Upper lobe of left lung (tissue), 6 donors: Measurements from ENCODE around the gene SFMBT2. TPM values are rescaled to one million over a fixed set of nuclear protein-coding genes. Genes with fewer than 3 reads are reported as not detected.

Experiments used
- ATAC-seq, 2 donors: fragments of 200-7000 bp; cut with Tn5 transposase; one replicate each; pipeline ENCODE4 v1.9.1; 2022; ENCODE audit warnings: mild to moderate bottlenecking in 2 of 2, moderate library complexity in 2 of 2; ENCODE audit not compliant: low FRiP score in 2 of 2
- DNase-seq, 2 donors: peaks; one replicate each; pipeline ENCODE4 v3.0.0-alpha.2; 2019 to 2020
- H3K27ac ChIP-seq, 4 donors: fragments of 200-600 bp; sonication (generic); one replicate each; pipeline ENCODE4 v1.5.1; 2016 to 2019
- H3K27me3 ChIP-seq, 4 donors: fragments of 200-600 bp; sonication (generic); one replicate each; pipeline ENCODE4 v1.5.1; 2017 to 2019
- H3K36me3 ChIP-seq, 4 donors: fragments of 200-600 bp; sonication (generic); one replicate each; pipeline ENCODE4 v1.5.1; 2016 to 2019
- H3K4me1 ChIP-seq, 4 donors: fragments of 200-600 bp; sonication (generic); one replicate each; pipeline ENCODE4 v1.5.1; 2018 to 2019
- H3K4me3 ChIP-seq, 4 donors: fragments of 200-600 bp; sonication (generic); one replicate each; pipeline ENCODE4 v1.5.1; 2017 to 2019; ENCODE audit warnings: mild to moderate bottlenecking in 2 of 4, moderate library complexity in 1 of 4
- H3K9me3 ChIP-seq, 4 donors: fragments of 200-600 bp; sonication (generic); one replicate each; pipeline ENCODE4 v1.5.1; 2018 to 2019
- CTCF ChIP-seq, 6 experiments: fragments of 450-650 bp in 4 of 6; fragments of 200-600 bp in 2 of 6; sonication (generic) in 2 of 6; IDR thresholded peaks; one replicate each; pipeline ENCODE4 v1.5.1; 2016 to 2019; ENCODE audit warnings: antibody characterized with exemption in 6 of 6
- EP300 ChIP-seq, 4 donors: sonication (generic); formaldehyde crosslinking; IDR thresholded peaks; one replicate each; pipeline ENCODE4 v1.5.1; 2017; ENCODE audit warnings: antibody characterized with exemption in 4 of 4, control low read depth in 2 of 4
- POLR2A ChIP-seq, 4 donors: fragments of 450-650 bp; IDR thresholded peaks; one replicate each; pipeline ENCODE4 v1.5.1; 2016 to 2017; ENCODE audit warnings: antibody characterized with exemption in 4 of 4, mild to moderate bottlenecking in 2 of 4
- POLR2AphosphoS5 ChIP-seq, 2 donors: sonication (generic); formaldehyde crosslinking; IDR thresholded peaks; one replicate each; pipeline ENCODE4 v1.5.1; 2017; ENCODE audit warnings: antibody characterized with exemption in 2 of 2
- WGBS, 2 donors: methylation state at CpG; one replicate each; pipeline ENCODE4 v1.1.5; 2017 to 2018; 5-methylcytosine and 5-hydroxymethylcytosine counted together
- total RNA-seq, 6 donors: library from RNA; depleted of rRNA in 4 of 6; stranded (reverse); fragments of >200 nt in 4 of 6; gene quantifications; one replicate each; pipeline versions ENCODE4 v1.1.0 to v1.2.1, GENCODE V29; 2016 to 2021
- donor health status: DM: no; HTN: no; CAD: no; lungs with moderate emphysema.
- donor health status: DM: no; HTN: yes; CAD: no; lungs with severe emphysema.

Gene SFMBT2
- total RNA-seq, 6 donors from 2014 or later = 6.2 to 14.6 (median 10.2) TPM

- peaks cover 0 to 4% (median 2%) of the 10 kb centered on the region in 4 donors for H3K36me3 ChIP-seq
- H3K27ac ChIP-seq = no peak overlapping the region
- no peak for TF ChIP-seq POLR2AphosphoS5 (IDR thresholded peaks at IDR 0.05)
- no peak for TF ChIP-seq CTCF (IDR thresholded peaks at IDR 0.05)
- no peak for TF ChIP-seq EP300 (IDR thresholded peaks at IDR 0.05)
- no peak for TF ChIP-seq POLR2A (IDR thresholded peaks at IDR 0.05)
- H3K4me3 ChIP-seq = no peak overlapping the region
- ATAC-seq (no peak), DNase-seq (no peak)
- no peaks in the 10 kb centered on the region for H3K27me3 ChIP-seq
- no peaks in the 10 kb centered on the region for H3K9me3 ChIP-seq
- WGBS, 2 donors = 64 to 66% methylated on average over 2 of the region's 2 CpGs
- no peaks in the 10 kb centered on the region for H3K4me1 ChIP-seq
Observed at GRCh38 chr10:7157091-7157490, 253.7 kb downstream of the SFMBT2 start.

GRCh38 chr10:7153750-7154149, 257.1 kb downstream of the SFMBT2 start:
- no peaks in the 10 kb centered on the region for H3K9me3 ChIP-seq
- no peaks in the 10 kb centered on the region for H3K4me1 ChIP-seq
- no peak overlapping the region for H3K27ac ChIP-seq
- H3K27me3 ChIP-seq = no peaks in the 10 kb centered on the region
- ATAC-seq (no peak), DNase-seq (no peak)
- H3K4me3 ChIP-seq = no peak overlapping the region
- 89 to 96% methylated on average over 1 of the region's 1 CpG for WGBS, 2 donors
- H3K36me3 ChIP-seq = no peaks in the 10 kb centered on the region
- TF ChIP-seq POLR2AphosphoS5 (IDR thresholded peaks at IDR 0.05) (no peak), CTCF (IDR thresholded peaks at IDR 0.05) (no peak), EP300 (IDR thresholded peaks at IDR 0.05) (no peak), POLR2A (IDR thresholded peaks at IDR 0.05) (no peak)

- DNase-seq (no peak), ATAC-seq (no peak)
- TF ChIP-seq EP300 (IDR thresholded peaks at IDR 0.05) (no peak), POLR2A (IDR thresholded peaks at IDR 0.05) (no peak), POLR2AphosphoS5 (IDR thresholded peaks at IDR 0.05) (no peak), CTCF (IDR thresholded peaks at IDR 0.05) (no peak)
- Histone ChIP-seq H3K27ac (no peak overlapping the region), H3K4me3 (no peak overlapping the region), H3K27me3 (no peaks in the 10 kb centered on the region), H3K4me1 (no peaks in the 10 kb centered on the region), H3K36me3 (no peaks in the 10 kb centered on the region), H3K9me3 (no peaks in the 10 kb centered on the region)
- 90 to 92% methylated on average over 3 of the region's 3 CpGs for WGBS, 2 donors
Observed at GRCh38 chr10:7152982-7153381, 257.9 kb downstream of the SFMBT2 start.

GRCh38 chr10:7152341-7152740, 258.5 kb downstream of the SFMBT2 start:
- H3K4me1 ChIP-seq = no peaks in the 10 kb centered on the region
- no peak for DNase-seq
- H3K36me3 ChIP-seq = no peaks in the 10 kb centered on the region
- TF ChIP-seq CTCF (IDR thresholded peaks at IDR 0.05) (no peak), EP300 (IDR thresholded peaks at IDR 0.05) (no peak), POLR2AphosphoS5 (IDR thresholded peaks at IDR 0.05) (no peak), POLR2A (IDR thresholded peaks at IDR 0.05) (no peak)
- no peak overlapping the region for H3K4me3 ChIP-seq
- no peak for ATAC-seq
- no peak overlapping the region for H3K27ac ChIP-seq
- H3K9me3 ChIP-seq = no peaks in the 10 kb centered on the region
- H3K27me3 ChIP-seq = no peaks in the 10 kb centered on the region
- 79 to 93% methylated on average over 2 of the region's 2 CpGs for WGBS, 2 donors

GRCh38 chr10:7151538-7151937, 259.3 kb downstream of the SFMBT2 start:
- H3K4me1 ChIP-seq = no peaks in the 10 kb centered on the region
- no peak for DNase-seq
- 42 to 50% methylated on average over 4 of the region's 4 CpGs for WGBS, 2 donors
- TF ChIP-seq CTCF (IDR thresholded peaks at IDR 0.05) = no peak
- TF ChIP-seq POLR2A (IDR thresholded peaks at IDR 0.05) = no peak
- no peak for TF ChIP-seq POLR2AphosphoS5 (IDR thresholded peaks at IDR 0.05)
- no peak for TF ChIP-seq EP300 (IDR thresholded peaks at IDR 0.05)
- no peaks in the 10 kb centered on the region for H3K27me3 ChIP-seq
- no peaks in the 10 kb centered on the region for H3K9me3 ChIP-seq
- H3K27ac ChIP-seq = no peak overlapping the region
- ATAC-seq = no peak
- no peaks in the 10 kb centered on the region for H3K36me3 ChIP-seq
- no peak overlapping the region for H3K4me3 ChIP-seq
